GM18861 (cell line): ENCODE data around the gene NLGN2.

Source experiments
- ATAC-seq: cut with Tn5 transposase; IDR thresholded peaks from one replicate; pipeline ENCODE4 v1.9.1; 2021; ENCODE audit not compliant: unreplicated experiment

The NLGN2 gene

GRCh38 chr17:7463372-7463846, 55.8 kb downstream of the NLGN2 start:
- no peak for ATAC-seq

- ATAC-seq = no peak
Observed at GRCh38 chr17:7464081-7464480, 56.4 kb downstream of the NLGN2 start.

GRCh38 chr17:7465597-7466275, 58.1 kb downstream of the NLGN2 start:
- ATAC-seq = no peak

- ATAC-seq = no peak
Observed at GRCh38 chr17:7466318-7466638, 58.6 kb downstream of the NLGN2 start.

- ATAC-seq = no peak
Observed at GRCh38 chr17:7466639-7467341, 59.1 kb downstream of the NLGN2 start.

GRCh38 chr17:7467498-7467897, 59.9 kb downstream of the NLGN2 start:
- ATAC-seq = no peak

GRCh38 chr17:7468290-7468689, 60.6 kb downstream of the NLGN2 start:
- no peak for ATAC-seq

GRCh38 chr17:7468804-7469389, 61.3 kb downstream of the NLGN2 start:
- no peak for ATAC-seq
